Common myeloid progenitor, CD34-positive (primary cell): ENCODE data around the gene CELA2A.
"Not testable (repeated sequence)": the region's sequence is repeated elsewhere in the genome, so short reads cannot be mapped to it uniquely, and the experiment has no call there.

Experiments
- CTCF ChIA-PET: fragments of 350-600 bp; sonication (Branson Sonifier 250); formaldehyde crosslinking; loops from one replicate; lab custom pipeline; 2021; ENCODE audit warnings: antibody characterized with exemption; lab: Charles Lee
- POLR2A ChIA-PET: fragments of 350-600 bp; sonication (Branson Sonifier 250); formaldehyde crosslinking; loops from one replicate; lab custom pipeline; 2021; ENCODE audit warnings: antibody characterized with exemption; lab: Charles Lee
- DNase-seq, 3 donors: peaks; one replicate each; pipeline versions ENCODE4 v3.0.0 to v3.0.0-alpha.2; 2013
- H3K27ac ChIP-seq, 2 experiments: 1 replicate in 1 of 2; 2 replicates in 1 of 2; pipeline ENCODE4 v1.7.0; 2013; ENCODE audit warnings: inconsistent platforms in 2 of 2, low read length in 2 of 2, mild to moderate bottlenecking in 2 of 2, low read depth in 1 of 2, moderate library complexity in 1 of 2; ENCODE audit not compliant: severe bottlenecking in 2 of 2, insufficient read depth in 1 of 2, poor library complexity in 1 of 2
- H3K27me3 ChIP-seq, 5 experiments: replicated peaks in 2 of 5; 1 replicate in 3 of 5; 2 replicates in 2 of 5; pipeline versions ENCODE4 v1.6.1 to v1.7.0; 2013; ENCODE audit warnings: low read length in 4 of 5, mild to moderate bottlenecking in 2 of 5, moderate library complexity in 2 of 5, inconsistent platforms in 1 of 5; ENCODE audit not compliant: insufficient read depth in 5 of 5, control insufficient read depth in 4 of 5
- H3K36me3 ChIP-seq, 4 experiments: 1 replicate in 2 of 4; 2 replicates in 2 of 4; pipeline versions ENCODE4 v1.6.1 to v1.7.0; 2013; ENCODE audit warnings: low read length in 3 of 4, control low read depth in 1 of 4, mild to moderate bottlenecking in 1 of 4; ENCODE audit not compliant: control insufficient read depth in 4 of 4, insufficient read depth in 4 of 4
- H3K4me1 ChIP-seq, 4 experiments: 1 replicate in 3 of 4; 2 replicates in 1 of 4; pipeline versions ENCODE4 v1.6.1 to v1.7.1; 2013; ENCODE audit warnings: low read length in 3 of 4, mild to moderate bottlenecking in 3 of 4, control low read depth in 1 of 4, inconsistent platforms in 1 of 4, moderate library complexity in 1 of 4; ENCODE audit not compliant: control insufficient read depth in 4 of 4, insufficient read depth in 4 of 4; ENCODE audit errors: control extremely low read depth in 1 of 4
- H3K4me3 ChIP-seq, 7 experiments: 1 replicate in 4 of 7; 2 replicates in 3 of 7; pipeline versions ENCODE4 v1.5.1 to v1.7.0; 2013; ENCODE audit warnings: mild to moderate bottlenecking in 7 of 7, low read length in 6 of 7, moderate library complexity in 6 of 7, inconsistent platforms in 2 of 7, low read depth in 2 of 7, control low read depth in 1 of 7; ENCODE audit not compliant: insufficient read depth in 4 of 7, control insufficient read depth in 1 of 7; ENCODE audit errors: extremely low read depth in 1 of 7
- H3K9me3 ChIP-seq, 5 experiments: 1 replicate in 4 of 5; 2 replicates in 1 of 5; pipeline versions ENCODE4 v1.6.1 to v1.7.1; 2013; ENCODE audit warnings: low read length in 4 of 5, mild to moderate bottlenecking in 2 of 5, inconsistent platforms in 1 of 5, low read depth in 1 of 5, moderate library complexity in 1 of 5; ENCODE audit not compliant: control insufficient read depth in 4 of 5, insufficient read depth in 2 of 5; ENCODE audit errors: control extremely low read depth in 1 of 5
- WGBS: methylation state at CpG from one replicate; pipeline ENCODE4 v1.1.5; 2013; ENCODE audit not compliant: insufficient coverage; 5-methylcytosine and 5-hydroxymethylcytosine counted together

CELA2A gene

GRCh38 chr1:15471723-15472122, 15.2 kb downstream of the CELA2A start:
- POLR2A ChIA-PET: not testable (repeated sequence)

GRCh38 chr1:15472587-15472986, 16.1 kb downstream of the CELA2A start:
- Histone ChIP-seq H3K36me3 (no peaks in the 10 kb centered on the region), H3K4me1 (no peaks in the 10 kb centered on the region), H3K27ac (no peak overlapping the region), H3K4me3 (no peak overlapping the region), H3K27me3 (no peaks in the 10 kb centered on the region), H3K9me3 (no peaks in the 10 kb centered on the region)
- WGBS: 94% methylated on average over 8 of the region's 11 CpGs
- CTCF ChIA-PET: no interaction called here
- POLR2A ChIA-PET: no interaction called here
- no peak for DNase-seq

More at GRCh38 chr1:15471723-15472122, 15.2 kb downstream of the CELA2A start:
- H3K4me3 ChIP-seq, CTCF ChIA-PET, DNase-seq, H3K4me1 ChIP-seq, H3K36me3 ChIP-seq, H3K27ac ChIP-seq, H3K27me3 ChIP-seq, H3K9me3 ChIP-seq: not testable (repeated sequence)
- 89% methylated on average over 6 of the region's 6 CpGs for WGBS

GRCh38 chr1:15475752-15476314, 19.3 kb downstream of the CELA2A start, which contains the start of gene CELA2B:
Gene CELA2B (plus strand): TSS chr1:15476104. CDS start chr1:15476126, 22 bp downstream.
- no peaks in the 10 kb centered on the region for H3K36me3 ChIP-seq
- H3K4me3 ChIP-seq: no peak within 1 kb of the TSS
- 100% methylated on average over 2 of the region's 5 CpGs for WGBS
- no peak for DNase-seq
- no peaks in the 10 kb centered on the region for H3K4me1 ChIP-seq
- ChIA-PET CTCF (no interaction called here), POLR2A (no interaction called here)
- H3K9me3 ChIP-seq: no peaks in the 10 kb centered on the region
- no peak within 1 kb of the TSS for H3K27ac ChIP-seq
- H3K27me3 ChIP-seq: no peaks in the 10 kb centered on the region

GRCh38 chr1:15476927-15477326, 20.4 kb downstream of the CELA2A start:
- CTCF ChIA-PET: no interaction called here

GRCh38 chr1:15477646-15478212, 21.2 kb downstream of the CELA2A start:
- no peak for DNase-seq
- POLR2A ChIA-PET: no interaction called here
- WGBS: 100% methylated on average over 4 of the region's 5 CpGs
- Histone ChIP-seq H3K4me3 (no peak overlapping the region), H3K36me3 (no peaks in the 10 kb centered on the region), H3K4me1 (no peaks in the 10 kb centered on the region), H3K27ac (no peak overlapping the region), H3K9me3 (no peaks in the 10 kb centered on the region), H3K27me3 (no peaks in the 10 kb centered on the region)
- CTCF ChIA-PET: no interaction called here

More at GRCh38 chr1:15476927-15477326, 20.4 kb downstream of the CELA2A start:
- no peaks in the 10 kb centered on the region for H3K36me3 ChIP-seq
- POLR2A ChIA-PET: no interaction called here
- H3K27ac ChIP-seq: no peak overlapping the region
- H3K4me3 ChIP-seq: no peak overlapping the region
- H3K9me3 ChIP-seq: no peaks in the 10 kb centered on the region
- WGBS: no CpG with 5 or more reads among the region's 3 CpGs
- H3K4me1 ChIP-seq: no peaks in the 10 kb centered on the region
- DNase-seq: no peak
- no peaks in the 10 kb centered on the region for H3K27me3 ChIP-seq

GRCh38 chr1:15479654-15480347, 23.3 kb downstream of the CELA2A start:
- H3K9me3 ChIP-seq: no peaks in the 10 kb centered on the region
- no peaks in the 10 kb centered on the region for H3K36me3 ChIP-seq
- no peaks in the 10 kb centered on the region for H3K4me1 ChIP-seq
- POLR2A ChIA-PET: no interaction called here
- no peaks in the 10 kb centered on the region for H3K27me3 ChIP-seq
- H3K27ac ChIP-seq: no peak overlapping the region
- CTCF ChIA-PET: no interaction called here
- DNase-seq: no peak
- 96% methylated on average over 11 of the region's 11 CpGs for WGBS
- H3K4me3 ChIP-seq: no peak overlapping the region

- CTCF ChIA-PET, POLR2A ChIA-PET: not testable (repeated sequence)
Measured at GRCh38 chr1:15482455-15482854, 25.9 kb downstream of the CELA2A start.

More at GRCh38 chr1:15482455-15482854, 25.9 kb downstream of the CELA2A start:
- H3K4me3 ChIP-seq, H3K4me1 ChIP-seq, H3K27me3 ChIP-seq, H3K27ac ChIP-seq, H3K9me3 ChIP-seq, DNase-seq, H3K36me3 ChIP-seq: not testable (repeated sequence)
- 100% methylated on average over 5 of the region's 6 CpGs for WGBS
